ENCODE measurements around the gene SPDYE1. TPM values are rescaled to one million over a fixed set of nuclear protein-coding genes. Genes with fewer than 3 reads are reported as not detected.
"Not testable (repeated sequence)": the region's sequence is repeated elsewhere in the genome, so short reads cannot be mapped to it uniquely, and the experiment has no call there.

Gene SPDYE1
- polyA plus RNA-seq (2011; rRNA removed) = not detected in 2 replicates
- polyA minus RNA-seq (2011; rRNA and poly(A)+ RNA removed) = not detected in 2 replicates

GRCh38 chr7:43997532-43997931 lies at the start of gene SPDYE1:
SPDYE1 (plus strand) TSS chr7:43997897; CDS start chr7:43999950, 2,053 bp downstream.
- POLR2A ChIA-PET; H3K9me3 ChIP-seq (ENCODE audit: control insufficient read depth, insufficient read depth, low read length); DNase-seq (ENCODE audit: low read depth, low spot score); CTCF ChIA-PET; H3K4me3 ChIP-seq (ENCODE audit: low read depth, low read length); H3K27ac ChIP-seq (ENCODE audit: low read depth, low read length); H3K27me3 ChIP-seq (ENCODE audit: control insufficient read depth, insufficient read depth, low read length): not testable (repeated sequence)

DNA sequence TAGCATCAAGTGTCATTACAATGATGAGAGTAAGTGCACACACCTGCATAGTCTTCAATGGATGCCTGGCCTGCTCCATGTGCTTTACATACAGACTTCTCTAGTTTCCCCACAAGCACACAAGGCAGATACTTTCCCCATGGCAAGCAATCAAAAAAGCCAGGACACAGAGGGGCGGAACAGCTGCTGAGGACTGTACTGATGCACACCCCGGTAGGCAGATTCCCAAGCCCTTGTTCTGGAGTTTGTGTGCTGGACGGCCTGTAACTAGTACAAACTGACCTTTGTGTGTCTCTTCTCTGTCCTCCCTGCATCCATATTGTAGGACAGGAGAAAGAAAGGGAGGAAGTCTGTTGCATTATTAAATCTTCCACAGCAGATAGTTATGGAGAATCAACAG lies 45.7 kb upstream of the SPDYE1 start:
- POLR2A ChIA-PET = no interaction called here
- Histone ChIP-seq H3K9me3 (ENCODE audit: control insufficient read depth, insufficient read depth, low read length) (no peaks in the 10 kb centered on the region), H3K27ac (ENCODE audit: low read depth, low read length) (no peak overlapping the region), H3K4me3 (ENCODE audit: low read depth, low read length) (no peak overlapping the region), H3K27me3 (ENCODE audit: control insufficient read depth, insufficient read depth, low read length) (no peaks in the 10 kb centered on the region)
- TF ChIP-seq, protein P1, sequence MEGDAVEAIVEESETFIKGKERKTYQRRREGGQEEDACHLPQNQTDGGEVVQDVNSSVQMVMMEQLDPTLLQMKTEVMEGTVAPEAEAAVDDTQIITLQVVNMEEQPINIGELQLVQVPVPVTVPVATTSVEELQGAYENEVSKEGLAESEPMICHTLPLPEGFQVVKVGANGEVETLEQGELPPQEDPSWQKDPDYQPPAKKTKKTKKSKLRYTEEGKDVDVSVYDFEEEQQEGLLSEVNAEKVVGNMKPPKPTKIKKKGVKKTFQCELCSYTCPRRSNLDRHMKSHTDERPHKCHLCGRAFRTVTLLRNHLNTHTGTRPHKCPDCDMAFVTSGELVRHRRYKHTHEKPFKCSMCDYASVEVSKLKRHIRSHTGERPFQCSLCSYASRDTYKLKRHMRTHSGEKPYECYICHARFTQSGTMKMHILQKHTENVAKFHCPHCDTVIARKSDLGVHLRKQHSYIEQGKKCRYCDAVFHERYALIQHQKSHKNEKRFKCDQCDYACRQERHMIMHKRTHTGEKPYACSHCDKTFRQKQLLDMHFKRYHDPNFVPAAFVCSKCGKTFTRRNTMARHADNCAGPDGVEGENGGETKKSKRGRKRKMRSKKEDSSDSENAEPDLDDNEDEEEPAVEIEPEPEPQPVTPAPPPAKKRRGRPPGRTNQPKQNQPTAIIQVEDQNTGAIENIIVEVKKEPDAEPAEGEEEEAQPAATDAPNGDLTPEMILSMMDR (IDR thresholded peaks at IDR 0.05; ENCODE audit: low read depth, low read length) = no peak
- no peak for DNase-seq (ENCODE audit: low read depth, low spot score)
- CTCF ChIA-PET = no interaction called here

- H3K9me3 ChIP-seq (ENCODE audit: control insufficient read depth, insufficient read depth, low read length) = no peaks in the 10 kb centered on the region
- ChIA-PET CTCF (no interaction called here), POLR2A (no interaction called here)
- no peak overlapping the region for H3K27ac ChIP-seq (ENCODE audit: low read depth, low read length)
- TF ChIP-seq, protein P1 (IDR thresholded peaks at IDR 0.05; ENCODE audit: low read depth, low read length) = no peak
- no peak overlapping the region for H3K4me3 ChIP-seq (ENCODE audit: low read depth, low read length)
- no peaks in the 10 kb centered on the region for H3K27me3 ChIP-seq (ENCODE audit: control insufficient read depth, insufficient read depth, low read length)
- DNase-seq (ENCODE audit: low read depth, low spot score) = no peak
Observed at GRCh38 chr7:43953071-43953470, 44.6 kb upstream of the SPDYE1 start.

DNA sequence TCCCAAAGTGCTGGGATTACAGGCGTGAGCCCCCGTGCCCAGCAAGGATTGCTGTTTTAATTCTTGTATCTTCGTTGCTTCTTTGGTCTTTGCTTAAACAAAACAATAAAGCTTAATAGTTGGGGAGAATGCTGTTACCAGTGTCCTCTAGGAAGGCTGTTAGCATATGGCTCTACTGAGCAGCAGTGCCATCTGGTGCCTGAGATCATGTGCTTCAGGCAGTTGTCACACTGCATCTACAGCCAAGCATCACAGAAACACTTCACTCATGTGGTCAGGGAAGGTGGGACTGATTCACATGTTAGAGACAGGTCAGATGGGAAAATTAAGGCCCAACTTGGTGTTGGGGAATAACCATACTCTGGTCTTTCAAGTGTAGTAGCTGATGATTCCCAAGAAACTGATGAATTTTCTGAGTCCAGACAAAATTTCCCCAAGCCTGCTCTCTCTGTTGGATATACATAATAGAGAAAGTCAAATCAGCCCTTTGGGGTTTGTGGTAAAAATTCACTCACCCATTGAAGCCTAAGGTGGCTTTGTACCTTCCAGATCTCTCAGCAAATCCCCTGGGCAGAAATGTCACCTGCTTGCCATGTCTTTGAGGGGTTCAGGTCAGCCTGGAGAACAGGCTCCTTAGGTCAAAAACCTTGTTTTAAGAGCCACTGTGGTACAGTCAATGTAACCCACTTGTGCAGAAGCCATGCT lies 43.0 kb upstream of the SPDYE1 start:
- peak; percentile 11 for DNase-seq (ENCODE audit: low read depth, low spot score)
- no peaks in the 10 kb centered on the region for H3K27me3 ChIP-seq (ENCODE audit: control insufficient read depth, insufficient read depth, low read length)
- no peaks in the 10 kb centered on the region for H3K9me3 ChIP-seq (ENCODE audit: control insufficient read depth, insufficient read depth, low read length)
- TF ChIP-seq, protein P1 (IDR thresholded peaks at IDR 0.05; ENCODE audit: low read depth, low read length) = peak; percentile 59
- H3K4me3 ChIP-seq (ENCODE audit: low read depth, low read length) = no peak overlapping the region
- ChIA-PET CTCF (interaction anchor here (0.6 to 1.3 kb wide), 3 partner anchors 26 to 115 kb away, joined by 3 to 4 read pairs (median 3); partner anchors contain the start of gene UBE2D4), POLR2A (interaction anchor here (0.5 kb wide), 1 partner anchor 7 kb away, joined by 4 read pairs; no protein-coding TSS in a partner anchor)
- H3K27ac ChIP-seq (ENCODE audit: low read depth, low read length) = no peak overlapping the region

DNA sequence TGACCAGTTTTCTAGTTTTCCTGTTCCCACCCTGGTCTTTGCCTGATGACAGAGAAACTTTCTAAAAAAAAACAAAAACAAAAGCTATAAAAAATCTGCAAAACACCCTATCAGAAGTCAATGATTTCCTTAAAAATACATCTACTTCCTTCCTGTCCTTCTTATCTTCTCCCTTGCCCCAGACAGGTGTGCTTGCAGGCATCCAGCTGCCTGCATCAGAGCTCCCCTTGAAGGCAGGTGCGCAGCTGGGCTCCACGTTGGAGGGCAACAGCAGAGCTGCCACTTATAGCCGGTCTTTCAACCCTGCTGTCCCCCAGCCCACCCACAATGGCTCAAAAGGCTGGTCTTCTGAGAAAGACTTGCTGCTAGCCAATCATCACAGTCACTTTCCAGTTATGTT lies 41.7 kb upstream of the SPDYE1 start:
- TF ChIP-seq, protein P1 (IDR thresholded peaks at IDR 0.05; ENCODE audit: low read depth, low read length) = no peak
- POLR2A ChIA-PET = no interaction called here
- no peak overlapping the region for H3K27ac ChIP-seq (ENCODE audit: low read depth, low read length)
- DNase-seq (ENCODE audit: low read depth, low spot score) = no peak
- CTCF ChIA-PET = no interaction called here
- no peaks in the 10 kb centered on the region for H3K27me3 ChIP-seq (ENCODE audit: control insufficient read depth, insufficient read depth, low read length)
- no peak overlapping the region for H3K4me3 ChIP-seq (ENCODE audit: low read depth, low read length)
- no peaks in the 10 kb centered on the region for H3K9me3 ChIP-seq (ENCODE audit: control insufficient read depth, insufficient read depth, low read length)

All from AG04450 (cell line).